T-helper 17 cell (primary cell): ENCODE measurements around the gene NEDD4L. TPM values are rescaled to one million over a fixed set of nuclear protein-coding genes. Genes with fewer than 3 reads are reported as not detected.
"Not testable (repeated sequence)": the region's sequence is repeated elsewhere in the genome, so short reads cannot be mapped to it uniquely, and the experiment has no call there.

Experiments
- ATAC-seq: fragments of 150-1000 bp; cut with Tn5 transposase; 2 replicates; pipeline ENCODE4 v1.10.0; 2021; ENCODE audit warnings: mild to moderate bottlenecking, moderate library complexity
- DNase-seq, 3 donors: peaks; one replicate each; pipeline versions ENCODE4 v3.0.0 to v3.0.0-alpha.2; 2020 to 2021
- H3K9me3 ChIP-seq: one replicate; pipeline ENCODE4 v1.7.0; 2013; ENCODE audit warnings: low read length, mild to moderate bottlenecking; ENCODE audit not compliant: control insufficient read depth, poor library complexity, severe bottlenecking
- H3K27ac Mint-ChIP-seq: one replicate; pipeline ENCODE4 v1.8.0; 2022; ENCODE audit warnings: mild to moderate bottlenecking, moderate library complexity, mixed read lengths
- H3K27me3 Mint-ChIP-seq: one replicate; pipeline ENCODE4 v1.8.0; 2022; ENCODE audit warnings: mixed read lengths
- H3K36me3 Mint-ChIP-seq: one replicate; pipeline ENCODE4 v1.8.0; 2022; ENCODE audit warnings: low read depth, mixed read lengths
- H3K4me1 Mint-ChIP-seq: one replicate; pipeline ENCODE4 v1.8.0; 2022; ENCODE audit warnings: mild to moderate bottlenecking, mixed read lengths
- H3K4me3 Mint-ChIP-seq: one replicate; pipeline ENCODE4 v1.8.0; 2022; ENCODE audit warnings: mild to moderate bottlenecking, moderate library complexity, mixed read lengths
- total RNA-seq, 4 donors: library from RNA in 2 of 4; stranded (reverse) in 2 of 4; gene quantifications; one replicate each; pipeline ENCODE4 v1.2.3 and lab custom pipeline; 2022 to 2026

The NEDD4L gene
- total RNA-seq, 2 donors from 2014 or later: 9.8 to 22.4 TPM

- Mint-ChIP-seq H3K27ac (no peak overlapping the region), H3K4me3 (no peak overlapping the region), H3K27me3 (no peaks in the 10 kb centered on the region), H3K4me1 (peaks cover 5% of the 10 kb centered on the region), H3K36me3 (peaks cover 2% of the 10 kb centered on the region)
- DNase-seq (no peak), ATAC-seq (no peak)
- H3K9me3 ChIP-seq: no peaks in the 10 kb centered on the region
Observed at GRCh38 chr18:58432050-58432727, 388.2 kb downstream of the NEDD4L start.

GRCh38 chr18:58435221-58436005 is 391.4 kb downstream of the NEDD4L start:
- H3K27me3 Mint-ChIP-seq, H3K9me3 ChIP-seq, ATAC-seq, H3K36me3 Mint-ChIP-seq, H3K4me3 Mint-ChIP-seq, DNase-seq, H3K27ac Mint-ChIP-seq: not testable (repeated sequence)
- peaks cover 14% of the 10 kb centered on the region for H3K4me1 Mint-ChIP-seq

GRCh38 chr18:58438161-58438957 is 394.3 kb downstream of the NEDD4L start:
- H3K9me3 ChIP-seq: no peaks in the 10 kb centered on the region
- ATAC-seq: peak; percentile 39
- Mint-ChIP-seq H3K4me3 (peak overlapping the region; percentile 72), H3K36me3 (peaks cover 6% of the 10 kb centered on the region), H3K27ac (peak overlapping the region; percentile 69), H3K4me1 (peaks cover 16% of the 10 kb centered on the region), H3K27me3 (peaks cover 5% of the 10 kb centered on the region)
- no peak for DNase-seq

- no peaks in the 10 kb centered on the region for H3K9me3 ChIP-seq
- H3K4me1 Mint-ChIP-seq: peaks cover 16% of the 10 kb centered on the region
- peak; percentile 47 for ATAC-seq
- peak overlapping the region; percentile 69 for H3K27ac Mint-ChIP-seq
- peaks cover 6% of the 10 kb centered on the region for H3K36me3 Mint-ChIP-seq
- H3K27me3 Mint-ChIP-seq: peaks cover 5% of the 10 kb centered on the region
- peak overlapping the region; percentile 72 for H3K4me3 Mint-ChIP-seq
- DNase-seq: no peak
Observed at GRCh38 chr18:58438958-58439300, 394.9 kb downstream of the NEDD4L start.

GRCh38 chr18:58443671-58444070 is 399.6 kb downstream of the NEDD4L start:
- Mint-ChIP-seq H3K27ac (no peak overlapping the region), H3K27me3 (peaks cover 5% of the 10 kb centered on the region), H3K36me3 (peaks cover 8% of the 10 kb centered on the region), H3K4me3 (no peak overlapping the region), H3K4me1 (peaks cover 8% of the 10 kb centered on the region)
- DNase-seq: no peak
- H3K9me3 ChIP-seq: no peaks in the 10 kb centered on the region
- ATAC-seq: no peak

GRCh38 chr18:58446391-58447060 is 402.5 kb downstream of the NEDD4L start:
- ATAC-seq: no peak
- H3K9me3 ChIP-seq: no peaks in the 10 kb centered on the region
- DNase-seq: no peak
- H3K4me3 Mint-ChIP-seq: no peak overlapping the region
- no peaks in the 10 kb centered on the region for H3K4me1 Mint-ChIP-seq
- no peak overlapping the region for H3K27ac Mint-ChIP-seq
- peaks cover 13% of the 10 kb centered on the region for H3K27me3 Mint-ChIP-seq
- peaks cover 2% of the 10 kb centered on the region for H3K36me3 Mint-ChIP-seq

- no peak overlapping the region for H3K27ac Mint-ChIP-seq
- H3K9me3 ChIP-seq: no peaks in the 10 kb centered on the region
- no peak overlapping the region for H3K4me3 Mint-ChIP-seq
- peaks cover 2% of the 10 kb centered on the region for H3K36me3 Mint-ChIP-seq
- DNase-seq: no peak
- ATAC-seq: no peak
- no peaks in the 10 kb centered on the region for H3K4me1 Mint-ChIP-seq
- peaks cover 11% of the 10 kb centered on the region for H3K27me3 Mint-ChIP-seq
Observed at GRCh38 chr18:58447402-58448095, 403.5 kb downstream of the NEDD4L start.

GRCh38 chr18:58449464-58449863 is 405.4 kb downstream of the NEDD4L start:
- H3K27me3 Mint-ChIP-seq: peaks cover 28% of the 10 kb centered on the region
- H3K27ac Mint-ChIP-seq: no peak overlapping the region
- DNase-seq (no peak), ATAC-seq (no peak)
- peaks cover 3% of the 10 kb centered on the region for H3K4me1 Mint-ChIP-seq
- no peaks in the 10 kb centered on the region for H3K9me3 ChIP-seq
- peaks cover 2% of the 10 kb centered on the region for H3K36me3 Mint-ChIP-seq
- H3K4me3 Mint-ChIP-seq: no peak overlapping the region

Other genes with a start within 250 kb of the NEDD4L start
- not detected for gene ATP8B1, start 240.9 kb upstream of the NEDD4L start, total RNA-seq